ENCODE measurements around the gene TRAF3.

DNA sequence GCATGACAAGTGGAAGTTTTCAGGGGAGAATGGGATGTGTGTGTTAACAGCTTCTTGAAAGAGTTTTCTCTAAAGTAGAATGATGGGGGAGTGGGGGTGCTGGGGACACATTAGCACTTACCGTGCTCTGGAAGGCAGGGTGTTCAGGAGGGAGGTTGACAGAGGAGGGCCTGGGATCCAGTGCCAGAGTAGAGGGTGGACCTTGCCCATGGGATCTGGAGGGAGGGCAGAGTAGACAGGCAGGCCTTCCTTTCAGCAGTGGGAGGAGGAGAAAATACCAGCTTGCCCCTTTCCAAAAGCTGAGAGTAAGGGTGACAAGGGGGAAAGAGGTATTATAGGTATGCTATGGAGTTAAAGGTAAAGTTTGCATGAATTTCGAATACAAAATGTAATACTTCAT lies 40.1 kb downstream of the TRAF3 start:
- TF ChIP-seq, protein P1, sequence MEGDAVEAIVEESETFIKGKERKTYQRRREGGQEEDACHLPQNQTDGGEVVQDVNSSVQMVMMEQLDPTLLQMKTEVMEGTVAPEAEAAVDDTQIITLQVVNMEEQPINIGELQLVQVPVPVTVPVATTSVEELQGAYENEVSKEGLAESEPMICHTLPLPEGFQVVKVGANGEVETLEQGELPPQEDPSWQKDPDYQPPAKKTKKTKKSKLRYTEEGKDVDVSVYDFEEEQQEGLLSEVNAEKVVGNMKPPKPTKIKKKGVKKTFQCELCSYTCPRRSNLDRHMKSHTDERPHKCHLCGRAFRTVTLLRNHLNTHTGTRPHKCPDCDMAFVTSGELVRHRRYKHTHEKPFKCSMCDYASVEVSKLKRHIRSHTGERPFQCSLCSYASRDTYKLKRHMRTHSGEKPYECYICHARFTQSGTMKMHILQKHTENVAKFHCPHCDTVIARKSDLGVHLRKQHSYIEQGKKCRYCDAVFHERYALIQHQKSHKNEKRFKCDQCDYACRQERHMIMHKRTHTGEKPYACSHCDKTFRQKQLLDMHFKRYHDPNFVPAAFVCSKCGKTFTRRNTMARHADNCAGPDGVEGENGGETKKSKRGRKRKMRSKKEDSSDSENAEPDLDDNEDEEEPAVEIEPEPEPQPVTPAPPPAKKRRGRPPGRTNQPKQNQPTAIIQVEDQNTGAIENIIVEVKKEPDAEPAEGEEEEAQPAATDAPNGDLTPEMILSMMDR (IDR thresholded peaks at IDR 0.05 in 4 of 5, conservative IDR thresholded peaks at IDR 0.05 in 1 of 5): no peak
- no peak for TF ChIP-seq POLR2A (IDR thresholded peaks at IDR 0.05)
